GM19397 (cell line): ENCODE results near the gene SIPA1.
"Not testable (repeated sequence)": the region's sequence is repeated elsewhere in the genome, so short reads cannot be mapped to it uniquely, and the experiment has no call there.

ENCODE experiments used
- ATAC-seq: cut with Tn5 transposase; IDR thresholded peaks from one replicate; pipeline ENCODE4 v1.9.1; 2021; ENCODE audit warnings: mild to moderate bottlenecking, moderate library complexity; ENCODE audit not compliant: unreplicated experiment

The SIPA1 gene

DNA sequence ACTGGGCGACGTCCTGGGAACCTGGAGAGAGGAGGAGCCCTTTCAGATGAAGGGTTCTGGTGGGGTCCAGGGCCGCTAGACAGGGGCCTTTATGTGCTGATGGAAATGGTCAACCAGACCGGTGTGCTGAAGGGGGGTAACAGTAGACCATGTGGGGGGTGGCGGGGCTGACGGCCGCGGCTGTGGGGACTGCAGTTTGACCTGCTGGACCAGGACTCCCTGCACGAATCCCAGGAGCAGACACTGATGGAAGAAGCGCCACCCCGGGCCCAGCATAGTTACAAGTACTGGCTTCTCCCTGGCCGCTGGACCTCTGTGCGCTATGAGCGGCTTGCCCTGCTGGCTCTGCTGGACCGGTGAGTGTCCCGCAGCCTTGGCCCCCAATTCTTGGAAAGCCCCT lies 15.9 kb upstream of the SIPA1 start:
- ATAC-seq, result no peak

DNA sequence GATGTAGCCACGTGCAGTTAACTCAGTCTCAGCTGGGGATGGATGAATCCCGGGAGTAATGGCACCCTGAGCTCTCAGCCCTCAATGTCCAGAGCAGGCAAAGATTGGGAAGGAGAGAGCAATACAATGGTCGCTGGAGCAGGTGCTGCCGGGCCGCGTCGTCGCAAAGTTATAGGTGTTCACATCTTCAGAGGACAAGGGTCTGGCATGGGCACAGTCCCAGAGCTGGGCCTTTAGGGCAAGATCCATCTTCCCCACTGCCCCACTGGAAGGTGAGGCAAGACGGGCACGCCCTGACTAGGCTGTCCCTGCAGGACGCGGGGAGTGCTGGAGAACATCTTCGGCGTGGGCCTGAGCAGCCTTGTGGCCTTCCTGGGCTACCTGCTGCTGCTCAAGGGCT lies 14.7 kb upstream of the SIPA1 start:
- no peak for ATAC-seq

- no peak for ATAC-seq
Observed at GRCh38 chr11:65623852-65624616, 13.9 kb upstream of the SIPA1 start.

DNA sequence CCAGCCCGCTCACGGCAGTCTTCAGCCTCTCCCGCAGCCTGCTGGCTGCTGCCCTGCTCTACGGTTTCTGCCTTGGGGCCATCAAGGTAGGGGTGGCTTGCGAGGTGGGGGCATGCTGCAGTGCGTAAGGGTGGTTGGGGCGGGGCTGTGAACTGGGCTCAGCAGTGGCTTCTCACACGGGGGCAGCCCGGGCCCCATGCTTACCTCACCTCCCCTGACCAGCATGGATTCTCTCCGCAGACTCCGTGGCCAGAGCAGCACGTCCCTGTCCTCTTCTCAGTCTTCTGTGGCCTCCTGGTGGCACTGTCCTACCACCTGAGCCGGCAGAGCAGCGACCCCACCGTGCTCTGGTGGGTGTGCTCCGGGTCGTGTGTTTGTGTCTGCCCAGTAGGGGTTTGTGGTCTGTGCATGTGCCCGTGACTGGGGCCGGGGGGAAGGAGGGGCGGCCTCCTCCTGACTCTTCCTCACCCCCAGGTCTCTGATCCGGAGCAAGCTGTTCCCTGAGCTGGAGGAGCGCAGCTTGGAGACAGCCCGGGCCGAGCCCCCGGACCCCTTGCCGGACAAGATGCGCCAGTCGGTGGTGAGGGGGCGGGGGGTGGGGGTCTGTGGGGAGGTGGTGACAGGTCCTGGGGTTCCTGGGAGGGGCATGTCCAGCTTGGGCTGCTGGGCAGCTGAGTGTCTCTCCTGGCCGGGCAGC lies 12.8 kb upstream of the SIPA1 start:
- no peak for ATAC-seq

- ATAC-seq, result no peak
Observed at GRCh38 chr11:65625628-65626342, 12.1 kb upstream of the SIPA1 start.

DNA sequence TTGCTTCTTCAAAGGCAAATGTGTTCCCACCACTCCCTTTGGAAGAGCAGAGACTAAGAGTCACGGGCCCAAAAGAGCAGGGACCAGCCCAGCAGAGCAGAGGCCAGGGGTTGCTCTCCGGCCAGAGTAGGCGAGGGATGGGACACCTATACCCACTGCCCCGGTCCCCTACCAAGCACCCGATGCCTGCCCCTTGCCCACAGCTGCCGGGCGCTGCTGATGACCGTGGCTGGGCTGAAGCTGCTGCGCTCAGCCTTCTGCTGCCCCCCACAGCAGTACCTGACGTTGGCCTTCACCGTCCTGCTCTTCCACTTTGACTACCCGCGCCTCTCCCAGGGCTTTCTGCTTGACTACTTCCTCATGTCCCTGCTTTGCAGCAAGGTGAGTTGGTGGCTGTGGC lies 10.7 kb upstream of the SIPA1 start:
- no peak for ATAC-seq

GRCh38 chr11:65629579-65629978 lies 8.3 kb upstream of the SIPA1 start:
- no peak for ATAC-seq

- ATAC-seq, result no peak
Observed at GRCh38 chr11:65630215-65630614, 7.7 kb upstream of the SIPA1 start.

DNA sequence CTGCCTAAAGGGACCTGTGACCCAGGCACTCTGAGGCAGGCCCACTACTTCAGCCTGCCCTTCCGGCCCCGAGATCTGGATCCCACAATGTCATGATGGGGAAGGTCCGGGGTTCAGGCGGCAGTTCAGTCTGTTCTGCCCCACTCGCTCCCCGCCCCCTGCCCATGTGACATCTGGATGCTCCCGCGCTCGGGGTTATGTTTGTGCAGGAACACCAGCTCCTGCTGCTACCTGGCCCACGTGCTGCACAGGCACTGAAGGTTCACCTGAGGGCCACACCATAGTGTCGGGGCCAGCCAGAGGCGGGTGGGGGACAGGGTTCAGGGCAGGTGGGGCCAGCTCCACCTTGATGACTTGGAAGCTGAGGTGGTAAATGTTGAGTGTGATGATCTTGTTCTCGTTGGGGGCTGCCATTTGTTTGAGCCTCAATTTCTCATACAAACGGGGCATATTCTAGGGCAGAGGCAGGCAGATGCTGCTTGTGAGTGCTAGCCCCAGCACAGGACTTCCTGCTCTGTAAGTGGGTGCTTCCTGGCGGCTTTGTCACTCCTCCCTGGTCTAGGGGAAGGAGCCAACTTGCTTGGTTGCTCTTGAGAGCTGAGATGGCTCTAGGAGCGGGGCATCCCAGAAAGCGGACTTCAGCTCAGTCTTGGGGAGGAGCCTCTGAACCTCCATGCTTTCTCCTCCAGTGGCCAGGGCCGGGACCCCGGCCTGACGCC lies 4.4 kb upstream of the SIPA1 start:
- ATAC-seq, result no peak

- ATAC-seq, result no peak
Observed at GRCh38 chr11:65634109-65634436, 3.8 kb upstream of the SIPA1 start.

DNA sequence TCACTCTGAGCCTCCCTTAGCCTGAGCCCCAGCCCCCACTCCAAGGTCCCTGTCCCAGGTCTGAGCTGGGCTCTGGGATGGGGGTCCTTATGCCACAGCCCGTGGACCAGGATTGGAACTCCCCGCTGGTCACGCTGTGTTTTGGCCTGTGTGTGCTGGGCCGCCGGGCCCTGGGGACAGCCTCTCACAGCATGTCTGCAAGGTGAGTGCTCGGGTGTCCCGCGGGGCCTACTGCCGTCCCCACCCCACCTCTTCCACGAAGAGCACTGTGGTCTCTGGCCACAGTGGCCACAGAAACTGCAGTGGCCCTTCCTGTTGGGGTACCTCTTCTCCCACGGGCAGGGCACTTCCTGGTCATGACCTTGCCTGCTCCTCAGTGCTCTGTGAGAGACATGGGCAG lies 3.5 kb upstream of the SIPA1 start:
- no peak for ATAC-seq

DNA sequence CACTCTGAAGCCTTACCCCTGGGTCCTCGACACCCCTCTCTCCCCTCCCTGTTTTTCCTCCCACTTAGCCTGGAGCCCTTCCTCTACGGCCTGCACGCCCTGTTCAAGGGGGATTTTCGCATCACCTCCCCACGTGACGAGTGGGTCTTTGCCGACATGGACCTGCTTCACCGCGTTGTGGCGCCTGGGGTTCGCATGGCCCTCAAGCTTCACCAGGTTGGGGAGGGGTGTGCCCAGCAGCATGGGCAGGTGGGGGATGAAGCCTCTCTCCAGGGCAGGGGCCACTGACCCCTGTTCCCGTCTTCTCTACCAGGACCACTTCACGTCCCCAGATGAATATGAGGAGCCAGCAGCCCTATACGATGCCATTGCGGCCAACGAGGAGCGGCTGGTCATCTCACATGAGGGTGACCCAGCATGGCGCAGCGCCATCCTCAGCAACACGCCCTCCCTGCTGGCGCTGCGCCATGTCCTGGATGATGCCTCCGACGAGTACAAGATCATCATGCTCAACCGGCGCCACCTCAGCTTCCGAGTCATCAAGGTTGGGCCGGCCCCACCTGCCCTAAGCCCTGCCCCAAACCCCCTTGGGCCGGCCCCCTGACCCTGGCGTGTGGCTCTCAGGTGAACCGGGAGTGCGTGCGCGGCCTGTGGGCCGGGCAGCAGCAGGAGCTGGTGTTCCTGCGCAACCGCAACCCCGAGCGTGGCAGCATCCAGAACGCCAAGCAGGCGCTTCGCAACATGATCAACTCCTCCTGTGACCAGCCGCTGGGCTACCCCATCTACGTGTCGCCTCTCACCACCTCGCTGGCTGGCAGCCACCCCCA lies 2.8 kb upstream of the SIPA1 start:
- no peak for ATAC-seq

GRCh38 chr11:65636108-65637031 lies 1.5 kb upstream of the SIPA1 start:
- no peak for ATAC-seq

DNA sequence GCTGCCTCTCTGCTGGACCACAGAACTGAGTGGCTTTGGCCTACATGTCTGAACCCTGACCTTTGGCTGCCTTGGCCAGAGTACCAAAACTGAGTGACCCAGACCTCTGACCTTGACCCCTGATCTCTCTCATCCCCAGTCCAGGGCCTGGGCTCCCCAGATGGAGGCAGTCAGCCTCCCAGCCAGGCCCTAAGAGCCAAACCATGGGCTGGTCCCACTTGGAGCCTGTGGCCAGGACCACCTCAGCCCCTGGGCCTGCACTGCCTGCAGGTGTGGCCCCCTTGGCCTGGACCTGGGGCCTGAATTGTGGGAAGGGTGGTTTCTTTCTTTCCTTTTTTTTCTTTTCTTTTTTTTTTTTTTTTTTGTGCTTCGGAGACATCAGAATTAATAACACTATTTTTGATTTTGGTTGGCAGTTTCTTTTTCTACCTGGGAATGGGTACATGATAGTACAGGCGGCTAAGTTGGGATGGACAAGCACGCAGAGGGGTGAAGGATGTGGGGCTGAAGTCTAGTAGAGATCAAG lies 806 bp upstream of the SIPA1 start:
- no peak for ATAC-seq

DNA sequence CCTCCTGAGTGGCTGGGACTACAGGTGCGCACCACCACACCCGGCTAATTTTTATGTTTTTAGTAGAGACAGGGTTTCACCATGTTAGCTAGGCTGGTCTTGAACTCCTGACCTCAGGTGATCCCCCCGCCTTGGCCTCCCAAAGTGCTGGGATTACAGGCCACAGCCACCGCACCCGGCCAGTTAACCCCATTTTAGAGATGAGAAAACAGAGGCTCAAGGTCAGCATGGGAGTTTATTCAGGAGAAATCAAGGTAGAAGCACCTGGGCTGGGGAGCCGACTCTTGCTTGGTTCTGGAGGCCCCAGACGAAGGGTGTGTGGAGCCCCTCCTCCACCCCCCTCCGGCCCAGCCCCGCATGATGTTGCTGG lies 1.3 kb downstream of the SIPA1 start:
- not testable (repeated sequence) for ATAC-seq

GRCh38 chr11:65639623-65640482 lies 2.0 kb downstream of the SIPA1 start:
- ATAC-seq, result peak; percentile 37

GRCh38 chr11:65640483-65641296 lies 2.8 kb downstream of the SIPA1 start:
- no peak for ATAC-seq
